Keratinocyte (primary cell): ENCODE data around the gene FXN. TPM values are rescaled to one million over a fixed set of nuclear protein-coding genes. Genes with fewer than 3 reads are reported as not detected.

ENCODE experiments used
- DNase-seq: peaks from one replicate; pipeline ENCODE4 v3.0.0-alpha.2; 2011; ENCODE audit warnings: low read depth, missing footprints, low spot score
- FAIRE-seq: peaks from 2 replicates; lab custom pipeline; 2011; peaks lifted over from hg19 to GRCh38; lab: Jason Lieb, UNC
- H2AFZ ChIP-seq: 2 replicates; pipeline ENCODE4 v1.6.0; 2012; ENCODE audit warnings: low read length, control low read depth, inconsistent platforms; ENCODE audit not compliant: control insufficient read depth
- H3K27ac ChIP-seq: 2 replicates; pipeline ENCODE4 v1.5.1; 2011; ENCODE audit warnings: low read length; ENCODE audit not compliant: control insufficient read depth, insufficient read depth
- H3K27me3 ChIP-seq: 3 replicates; pipeline ENCODE4 v1.6.0; 2011; ENCODE audit warnings: low read length; ENCODE audit not compliant: control insufficient read depth, insufficient read depth; ENCODE audit errors: extremely low read depth
- H3K36me3 ChIP-seq, 2 experiments: 2 replicates in 1 of 2; 3 replicates in 1 of 2; pipeline ENCODE4 v1.5.1; 2011; ENCODE audit warnings: low read length in 2 of 2, mild to moderate bottlenecking in 1 of 2; ENCODE audit not compliant: control insufficient read depth in 2 of 2, insufficient read depth in 2 of 2; ENCODE audit errors: extremely low read depth in 1 of 2
- H3K4me1 ChIP-seq: 3 replicates; pipeline ENCODE4 v1.5.1; 2011; ENCODE audit warnings: low read length; ENCODE audit not compliant: control insufficient read depth, insufficient read depth; ENCODE audit errors: extremely low read depth
- H3K4me2 ChIP-seq: 3 replicates; pipeline ENCODE4 v1.6.0; 2011; ENCODE audit warnings: low read depth, low read length; ENCODE audit not compliant: control insufficient read depth, insufficient read depth; ENCODE audit errors: extremely low read depth
- H3K4me3 ChIP-seq, 3 experiments: fragments of 200-600 bp in 1 of 3; sonication (generic) in 1 of 3; 2 replicates in 2 of 3; 3 replicates in 1 of 3; pipeline ENCODE4 v1.5.1; 2011 to 2016; ENCODE audit warnings: low read length in 3 of 3, mild to moderate bottlenecking in 3 of 3, control low read depth in 2 of 3, inconsistent platforms in 1 of 3, low read depth in 1 of 3, mixed read lengths in 1 of 3, mixed run types in 1 of 3, moderate library complexity in 1 of 3; ENCODE audit not compliant: control insufficient read depth in 2 of 3, insufficient read depth in 2 of 3; ENCODE audit errors: extremely low read depth in 1 of 3
- H3K79me2 ChIP-seq: 2 replicates; pipeline ENCODE4 v1.6.0; 2012; ENCODE audit warnings: low read length; ENCODE audit not compliant: control insufficient read depth, insufficient read depth
- H3K9ac ChIP-seq: 3 replicates; pipeline ENCODE4 v1.6.0; 2011; ENCODE audit warnings: low read length; ENCODE audit not compliant: control insufficient read depth, insufficient read depth; ENCODE audit errors: extremely low read depth
- H3K9me1 ChIP-seq: 3 replicates; pipeline ENCODE4 v1.6.0; 2011; ENCODE audit warnings: low read length; ENCODE audit not compliant: control insufficient read depth, insufficient read depth; ENCODE audit errors: extremely low read depth
- H3K9me3 ChIP-seq: 2 replicates; pipeline ENCODE4 v1.5.1; 2012; ENCODE audit warnings: low read depth, low read length; ENCODE audit not compliant: control insufficient read depth
- H4K20me1 ChIP-seq: 3 replicates; pipeline ENCODE4 v1.6.0; 2011; ENCODE audit warnings: low read length; ENCODE audit not compliant: control insufficient read depth, insufficient read depth; ENCODE audit errors: extremely low read depth
- EZH2 ChIP-seq: IDR thresholded peaks from one replicate; pipeline ENCODE4 v1.6.1; 2012; ENCODE audit warnings: inconsistent platforms, mild to moderate bottlenecking, low read length, moderate library complexity
- dilution Hi-C: fragments of 300-500 bp; cut with MboI; formaldehyde crosslinking; loops from one replicate; pipeline ENCODE4 v1.7.0; 2020; ENCODE audit warnings: low sequenced_read_pairs; ENCODE audit not compliant: extremely low pct_ligation_motif_present
- polyA plus RNA-seq, 5 experiments: library from polyadenylated mRNA; depleted of rRNA in 3 of 5; stranded (reverse) in 3 of 5; stranded (forward) in 1 of 5; unstranded in 1 of 5; fragments of >200 nt; gene quantifications; 1 replicate in 1 of 5; 2 replicates in 3 of 5; 3 replicates in 1 of 5; pipeline versions ENCODE4 v1.2.1 to v1.2.3, GENCODE V29; 2011 to 2012; ENCODE audit warnings: missing spikeins in 2 of 5, low read depth in 1 of 5, low replicate concordance in 1 of 5
- TF ChIP-seq, protein P1 (sequence below), 3 experiments: IDR thresholded peaks in 1 of 3; conservative IDR thresholded peaks in 1 of 3; optimal IDR thresholded peaks in 1 of 3; 2 replicates in 2 of 3; 3 replicates in 1 of 3; pipeline versions ENCODE3 to v1.5.1; 2011; ENCODE audit warnings: low read length in 3 of 3, mild to moderate bottlenecking in 3 of 3, moderate library complexity in 2 of 3, control low read depth in 1 of 3, inconsistent platforms in 1 of 3; ENCODE audit not compliant: insufficient read depth in 2 of 3; ENCODE audit errors: extremely low read depth in 1 of 3

Gene FXN
- polyA plus RNA-seq, 1 donor (not counting 4 experiments of a cell fraction or from before 2014, with no cell fraction given) = 24.3 TPM

DNA sequence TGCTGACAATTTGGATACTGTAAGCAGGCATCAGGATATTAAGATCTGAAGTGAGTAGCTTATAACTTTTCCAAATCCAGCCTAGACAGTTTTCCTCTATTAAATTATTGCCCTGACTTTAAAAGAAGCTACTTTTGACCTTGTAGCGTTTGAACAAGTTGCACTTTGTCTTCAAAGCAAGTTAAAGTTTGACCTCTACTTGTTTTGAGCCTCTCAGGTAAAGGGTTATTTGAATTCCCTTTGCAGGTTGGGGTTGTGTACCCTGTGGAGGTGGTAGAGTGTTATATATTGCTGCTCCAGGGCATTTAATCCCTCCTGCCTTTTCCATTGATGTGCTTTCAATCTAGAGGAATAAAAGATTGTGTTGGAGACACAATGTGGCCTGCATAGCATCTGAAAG is 30.1 kb downstream of the FXN start:
- H4K20me1 ChIP-seq = no peaks in the 10 kb centered on the region
- H3K9me1 ChIP-seq = no peaks in the 10 kb centered on the region
- H3K4me2 ChIP-seq = no peak overlapping the region
- H2AFZ ChIP-seq = no peak overlapping the region
- no peaks in the 10 kb centered on the region for H3K27me3 ChIP-seq
- peaks cover 2 to 3% of the 10 kb centered on the region in 2 experiments for H3K36me3 ChIP-seq
- no peak overlapping the region for H3K27ac ChIP-seq
- no peak overlapping the region for H3K9ac ChIP-seq
- no peak for FAIRE-seq
- DNase-seq = no peak
- TF ChIP-seq, protein P1, sequence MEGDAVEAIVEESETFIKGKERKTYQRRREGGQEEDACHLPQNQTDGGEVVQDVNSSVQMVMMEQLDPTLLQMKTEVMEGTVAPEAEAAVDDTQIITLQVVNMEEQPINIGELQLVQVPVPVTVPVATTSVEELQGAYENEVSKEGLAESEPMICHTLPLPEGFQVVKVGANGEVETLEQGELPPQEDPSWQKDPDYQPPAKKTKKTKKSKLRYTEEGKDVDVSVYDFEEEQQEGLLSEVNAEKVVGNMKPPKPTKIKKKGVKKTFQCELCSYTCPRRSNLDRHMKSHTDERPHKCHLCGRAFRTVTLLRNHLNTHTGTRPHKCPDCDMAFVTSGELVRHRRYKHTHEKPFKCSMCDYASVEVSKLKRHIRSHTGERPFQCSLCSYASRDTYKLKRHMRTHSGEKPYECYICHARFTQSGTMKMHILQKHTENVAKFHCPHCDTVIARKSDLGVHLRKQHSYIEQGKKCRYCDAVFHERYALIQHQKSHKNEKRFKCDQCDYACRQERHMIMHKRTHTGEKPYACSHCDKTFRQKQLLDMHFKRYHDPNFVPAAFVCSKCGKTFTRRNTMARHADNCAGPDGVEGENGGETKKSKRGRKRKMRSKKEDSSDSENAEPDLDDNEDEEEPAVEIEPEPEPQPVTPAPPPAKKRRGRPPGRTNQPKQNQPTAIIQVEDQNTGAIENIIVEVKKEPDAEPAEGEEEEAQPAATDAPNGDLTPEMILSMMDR (optimal IDR thresholded peaks at IDR 0.05 in 1 of 3, IDR thresholded peaks at IDR 0.05 in 1 of 3, conservative IDR thresholded peaks at IDR 0.05 in 1 of 3; ENCODE audit: extremely low read depth in 1 of 3, insufficient read depth in 2 of 3, low read length in 3 of 3) = no peak
- TF ChIP-seq EZH2 = no peak
- H3K4me3 ChIP-seq = no peak overlapping the region
- dilution Hi-C loops = no loop called here
- no peaks in the 10 kb centered on the region for H3K79me2 ChIP-seq
- no peaks in the 10 kb centered on the region for H3K9me3 ChIP-seq
- H3K4me1 ChIP-seq = no peaks in the 10 kb centered on the region

DNA sequence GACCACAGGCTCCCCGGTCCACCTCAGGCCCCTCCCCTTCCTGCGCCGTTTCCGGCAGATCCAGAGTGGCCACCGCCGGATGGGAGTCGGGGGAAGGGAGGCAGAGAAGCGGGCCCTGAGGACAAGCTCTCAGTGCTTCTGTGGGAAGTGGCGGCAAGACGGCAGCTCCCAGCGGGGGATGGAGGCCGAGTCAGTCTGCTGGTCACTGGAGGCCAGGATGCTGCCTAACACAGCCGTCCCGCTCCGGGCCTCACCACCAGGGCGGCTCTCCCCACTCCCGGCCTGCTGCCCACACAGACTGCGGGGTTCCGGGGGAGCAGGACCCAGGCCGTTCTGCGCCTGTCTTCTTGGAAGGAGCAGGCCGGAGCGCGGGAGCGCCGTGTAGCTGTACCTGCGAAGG is 31.4 kb downstream of the FXN start:
- Histone ChIP-seq H3K9me3 (no peaks in the 10 kb centered on the region), H3K27ac (no peak overlapping the region), H3K4me3 (no peak overlapping the region), H2AFZ (no peak overlapping the region), H3K36me3 (peaks cover 3 to 8% of the 10 kb centered on the region in 2 experiments), H3K9ac (no peak overlapping the region), H3K79me2 (no peaks in the 10 kb centered on the region), H3K4me2 (no peak overlapping the region), H3K4me1 (no peaks in the 10 kb centered on the region), H3K9me1 (no peaks in the 10 kb centered on the region), H4K20me1 (no peaks in the 10 kb centered on the region), H3K27me3 (no peaks in the 10 kb centered on the region)
- no peak for FAIRE-seq
- TF ChIP-seq EZH2 = no peak
- TF ChIP-seq, protein P1 (optimal IDR thresholded peaks at IDR 0.05 in 1 of 3, IDR thresholded peaks at IDR 0.05 in 1 of 3, conservative IDR thresholded peaks at IDR 0.05 in 1 of 3; ENCODE audit: extremely low read depth in 1 of 3, insufficient read depth in 2 of 3, low read length in 3 of 3) = no peak
- DNase-seq = no peak
- dilution Hi-C loops = no loop called here
